Stimulated activated CD4-positive, alpha-beta T cell treated with anti-CD3 and anti-CD28 coated beads, Interleukin-2, amount 100 ng/mL, for 48 hours (primary cell): ENCODE measurements around the gene HOXC9.

Experiments used
- DNase-seq, 2 donors: peaks; one replicate each; pipeline ENCODE4 v3.0.0-alpha.2; 2020

HOXC9 gene

DNA sequence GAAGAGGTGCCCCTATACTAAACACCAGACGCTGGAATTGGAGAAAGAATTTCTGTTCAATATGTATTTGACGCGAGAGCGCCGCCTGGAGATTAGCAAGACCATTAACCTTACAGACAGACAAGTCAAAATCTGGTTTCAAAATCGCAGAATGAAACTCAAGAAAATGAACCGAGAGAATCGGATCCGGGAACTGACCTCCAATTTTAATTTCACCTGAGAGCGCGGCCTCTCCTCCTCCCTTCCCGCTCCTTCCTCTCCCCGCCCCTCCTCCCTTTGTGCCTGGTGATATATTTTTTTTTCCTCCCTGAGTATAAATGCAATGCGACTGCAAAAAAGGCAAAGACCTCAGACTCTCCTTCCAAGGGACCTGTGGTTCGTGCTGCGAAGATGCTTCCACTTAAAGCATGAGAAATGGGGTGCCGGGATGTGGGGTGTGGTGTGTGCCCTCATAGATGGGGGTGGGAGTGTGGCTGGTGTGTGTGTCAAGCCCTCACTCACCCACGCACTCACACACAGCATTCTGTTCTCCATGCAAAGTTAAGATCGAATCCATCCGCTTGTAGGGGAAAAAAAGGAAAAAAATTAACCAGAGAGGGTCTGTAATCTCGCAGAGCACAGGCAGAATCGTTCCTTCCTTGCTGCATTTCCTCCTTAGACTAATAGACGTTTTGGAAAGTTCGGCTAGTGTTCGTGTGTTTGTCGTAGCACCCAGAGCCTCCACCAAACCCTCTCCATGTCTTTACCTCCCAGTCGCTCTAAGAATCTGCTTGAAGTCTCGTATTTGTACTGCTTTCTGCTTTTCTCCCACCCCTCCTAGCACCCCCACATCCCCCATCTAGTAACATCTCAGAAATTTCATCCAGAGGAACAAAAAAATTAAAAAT lies 10.5 kb upstream of the HOXC9 start:
- DNase-seq, result no peak

DNA sequence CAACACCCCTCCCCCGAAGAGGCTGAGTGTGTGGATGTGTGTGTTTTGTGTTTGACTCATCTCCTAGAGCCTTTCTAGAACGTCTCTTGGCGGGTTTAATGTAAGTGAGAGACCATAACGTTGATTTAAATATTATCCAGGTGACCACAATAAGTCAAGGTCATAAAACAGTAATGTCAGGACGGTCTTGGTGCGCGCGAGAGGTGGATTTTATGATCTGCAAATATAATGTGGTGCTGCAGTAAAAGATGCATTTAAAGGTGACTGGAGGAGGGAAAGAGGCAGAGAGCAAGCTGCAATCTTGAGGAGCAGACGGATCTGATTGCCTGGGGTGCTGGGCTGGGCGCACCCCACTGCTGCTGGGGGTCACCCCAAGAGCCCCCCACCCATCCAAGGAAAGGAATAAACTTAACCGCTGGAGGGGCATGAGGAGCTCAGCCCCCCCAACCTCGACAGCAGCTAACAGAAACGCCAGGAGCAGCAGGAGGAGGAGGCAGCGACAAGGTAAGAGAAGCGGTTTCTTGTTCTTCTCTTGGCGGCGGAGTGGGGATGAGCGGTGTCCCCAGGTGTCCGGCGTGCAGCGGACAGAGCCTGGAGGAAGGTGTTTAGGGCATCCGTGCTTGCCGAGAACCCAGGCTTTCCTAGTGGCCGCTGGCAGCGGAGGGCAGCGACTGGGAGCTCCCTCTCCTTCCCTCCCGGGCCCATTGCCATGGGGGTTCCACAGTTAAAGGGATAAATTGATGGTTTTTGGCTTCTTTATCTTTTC lies 9.5 kb upstream of the HOXC9 start:
- no peak for DNase-seq

DNA sequence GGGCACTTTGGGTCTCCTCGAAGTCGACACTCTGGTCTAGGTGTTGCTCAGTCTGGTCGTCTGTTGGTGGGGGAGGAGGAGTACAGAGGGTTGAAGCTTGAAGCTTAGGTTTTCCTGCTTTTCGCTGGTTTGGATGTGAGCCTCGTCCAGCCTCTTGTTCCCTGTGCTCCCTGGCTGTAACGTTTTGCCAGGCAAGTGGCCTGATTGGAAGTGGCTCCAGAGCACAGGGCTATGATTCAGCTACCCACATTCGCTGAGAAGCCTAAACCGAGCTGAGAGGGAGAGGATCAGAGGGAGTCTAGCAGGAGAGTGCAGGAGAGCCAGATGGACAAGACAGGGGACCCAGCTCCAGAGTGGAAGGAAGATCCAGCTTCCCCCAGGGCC lies 8.9 kb upstream of the HOXC9 start:
- no peak for DNase-seq

DNA sequence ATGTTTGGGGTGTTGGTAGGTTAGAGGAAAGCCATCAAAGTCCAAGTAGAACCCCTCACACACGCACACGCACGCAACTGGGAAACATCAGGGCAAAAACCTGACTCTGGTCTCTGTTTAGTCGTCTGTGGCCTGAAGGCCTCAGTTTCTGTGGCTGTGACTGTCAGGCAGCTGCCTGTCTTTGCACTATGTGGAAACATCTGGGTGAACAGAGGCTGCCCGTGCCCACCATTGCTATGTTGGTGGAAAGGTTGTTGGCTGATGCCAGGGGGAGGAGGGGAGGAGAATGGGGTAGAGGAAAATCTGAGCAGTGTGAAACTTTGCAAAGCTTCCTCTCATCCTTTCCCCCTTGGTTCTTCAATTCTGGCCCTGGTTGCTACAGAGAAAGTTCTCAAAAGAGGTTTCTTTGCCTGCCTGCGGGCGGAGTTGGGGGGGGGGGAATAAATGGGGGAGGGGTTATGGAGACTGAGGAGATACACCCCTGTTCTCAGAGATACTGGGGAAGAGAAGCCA lies 7.5 kb upstream of the HOXC9 start:
- DNase-seq, result no peak

DNA sequence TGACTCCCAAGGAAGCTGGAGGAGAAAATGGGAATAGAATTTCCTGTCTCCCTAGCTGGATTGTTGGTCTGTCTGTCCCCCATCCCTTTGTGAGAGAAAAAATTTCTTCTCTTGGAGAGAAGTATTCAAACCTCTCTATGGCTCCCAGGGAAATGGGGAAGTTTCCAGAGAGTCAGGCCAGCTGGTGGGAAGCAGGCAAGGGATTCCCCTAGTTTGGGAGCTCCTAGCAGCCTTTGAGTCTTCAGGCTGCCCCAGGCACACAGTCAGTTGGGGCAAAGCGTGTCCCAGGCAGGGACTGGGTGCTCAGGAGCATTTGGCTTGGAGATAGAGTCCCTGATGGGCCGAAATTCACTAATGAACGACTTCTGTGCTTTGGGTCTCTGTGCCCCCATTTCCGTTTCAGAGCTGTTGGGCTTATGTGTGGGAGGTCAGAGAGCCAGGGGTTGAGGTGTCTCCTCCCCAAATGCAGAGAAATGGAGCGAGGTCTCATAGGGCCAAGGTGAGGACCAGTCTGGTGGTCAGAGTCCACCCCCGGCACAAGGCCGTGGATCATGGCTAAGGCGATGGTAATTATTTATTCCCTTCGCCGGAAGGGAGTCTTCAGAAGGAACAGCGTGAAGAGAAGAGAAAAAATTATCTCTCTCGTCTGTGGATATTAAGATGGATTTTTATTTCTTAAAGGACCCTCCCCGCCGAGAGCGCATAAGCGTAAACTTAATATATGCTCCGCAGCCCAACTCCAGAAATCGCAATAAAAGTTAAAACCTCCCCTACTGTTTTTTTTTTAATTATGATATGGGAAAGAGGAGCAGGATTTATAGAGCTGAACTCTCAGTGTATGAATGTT lies 6.6 kb upstream of the HOXC9 start:
- DNase-seq, result no peak

DNA sequence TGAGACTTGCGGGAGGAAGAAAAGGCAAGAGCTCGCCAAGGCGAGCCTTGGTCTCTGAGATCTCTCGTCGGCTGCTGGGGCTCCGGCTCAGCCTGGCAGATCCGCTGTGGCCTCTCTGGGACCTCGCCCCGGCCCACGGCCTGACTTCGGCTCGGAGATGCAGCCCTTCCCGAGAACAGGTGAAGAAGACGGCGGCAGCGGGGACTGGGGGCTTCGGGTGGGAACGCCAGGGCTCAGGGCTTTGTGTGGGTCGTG lies 6.0 kb upstream of the HOXC9 start:
- no peak for DNase-seq

DNA sequence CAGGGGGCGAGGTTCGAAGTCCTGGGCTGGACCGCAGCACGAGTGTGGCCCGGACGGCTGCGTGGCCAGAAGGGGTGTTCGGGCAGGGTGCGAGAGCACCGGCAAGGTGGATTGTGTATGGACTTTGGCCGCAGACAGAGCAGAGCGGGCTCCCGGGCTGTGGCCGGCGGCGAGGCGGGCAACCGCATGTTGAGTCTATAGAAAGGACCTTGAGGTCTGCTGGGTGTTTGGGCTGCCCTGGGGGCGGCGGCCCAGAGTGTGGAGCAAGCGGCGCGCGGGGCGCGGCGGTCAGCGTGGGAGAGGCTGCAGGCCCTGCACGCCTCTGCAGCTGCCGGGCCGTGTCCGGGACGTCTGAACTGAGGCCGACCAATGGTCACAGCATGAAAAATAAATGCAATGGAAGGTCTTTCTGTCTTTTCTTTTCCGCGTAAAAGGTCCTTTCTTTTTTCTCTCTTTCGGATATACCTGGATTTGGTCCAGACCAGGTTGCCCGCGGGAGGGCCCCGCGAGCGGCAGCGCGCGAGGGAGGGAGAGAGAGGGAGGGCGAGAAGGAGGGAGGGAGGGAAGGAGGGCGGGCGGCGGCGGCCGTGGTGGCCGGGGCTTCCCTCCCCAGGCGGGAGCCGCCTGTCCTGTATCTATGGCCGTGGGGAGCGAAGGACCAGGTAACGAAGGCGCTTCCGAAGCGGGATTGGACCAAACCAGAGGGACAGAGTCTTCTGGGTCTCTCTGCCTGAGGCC lies 5.5 kb upstream of the HOXC9 start:
- no peak for DNase-seq

DNA sequence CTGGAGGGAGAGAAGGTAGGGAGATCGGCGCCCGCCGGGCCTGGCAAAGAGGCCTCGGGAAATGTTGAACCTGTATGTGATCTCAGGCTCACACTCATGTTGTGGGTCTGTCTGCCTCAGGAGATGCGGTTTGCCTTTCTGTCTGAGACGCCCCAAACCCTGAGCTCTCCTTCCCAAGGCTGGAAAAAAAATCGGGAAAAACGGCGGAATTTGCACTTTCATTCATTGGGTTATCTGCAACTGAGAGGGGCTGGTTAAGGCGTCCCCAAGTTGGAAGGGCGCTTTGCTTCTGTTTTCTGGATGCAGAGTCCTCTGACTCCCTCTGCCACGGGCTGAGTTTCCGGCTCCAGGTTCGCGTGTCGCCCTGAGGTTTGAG lies 5.0 kb upstream of the HOXC9 start:
- DNase-seq, result no peak

DNA sequence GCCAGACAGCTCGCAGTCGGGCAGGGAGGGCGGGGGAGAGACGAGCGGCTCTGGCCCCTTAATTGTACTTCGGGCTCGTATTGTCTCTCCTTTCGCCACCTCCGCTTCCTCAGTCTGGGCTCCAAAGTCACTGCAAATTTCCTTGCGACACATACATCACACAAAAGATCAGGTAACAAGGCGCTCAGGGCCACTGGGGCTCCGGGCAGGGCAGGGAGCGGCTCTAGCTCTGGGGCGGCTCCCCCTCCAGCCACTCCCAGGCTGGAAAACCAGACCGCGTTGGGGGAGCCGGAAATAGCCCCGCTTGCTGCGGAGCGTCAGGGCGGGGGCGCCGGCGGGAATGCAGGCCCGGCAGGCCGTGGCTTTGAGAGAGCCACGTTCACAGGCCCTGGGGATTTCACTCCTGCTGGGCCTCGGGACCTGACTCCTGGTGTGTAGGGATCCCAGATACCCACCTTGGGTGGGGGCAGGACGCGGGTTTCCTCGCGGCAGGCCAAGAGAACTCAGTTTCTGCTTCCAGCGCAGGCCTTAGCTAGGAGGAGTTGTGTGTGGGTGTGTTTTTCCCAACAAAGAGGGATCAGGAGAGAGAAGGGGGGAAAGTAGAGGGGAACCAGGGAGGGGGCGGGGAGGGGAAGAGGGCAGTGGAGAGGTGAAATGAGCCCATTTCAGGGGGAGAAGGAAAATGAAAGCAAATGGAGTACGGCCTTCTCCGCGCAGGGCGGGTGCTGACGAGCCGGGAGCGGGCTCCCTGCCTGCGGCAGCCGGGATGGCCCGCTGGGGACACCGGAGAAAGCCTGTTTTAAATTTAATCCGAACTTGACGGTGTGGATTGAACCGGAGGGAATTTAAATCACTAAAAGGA lies 4.4 kb upstream of the HOXC9 start:
- DNase-seq, result no peak

DNA sequence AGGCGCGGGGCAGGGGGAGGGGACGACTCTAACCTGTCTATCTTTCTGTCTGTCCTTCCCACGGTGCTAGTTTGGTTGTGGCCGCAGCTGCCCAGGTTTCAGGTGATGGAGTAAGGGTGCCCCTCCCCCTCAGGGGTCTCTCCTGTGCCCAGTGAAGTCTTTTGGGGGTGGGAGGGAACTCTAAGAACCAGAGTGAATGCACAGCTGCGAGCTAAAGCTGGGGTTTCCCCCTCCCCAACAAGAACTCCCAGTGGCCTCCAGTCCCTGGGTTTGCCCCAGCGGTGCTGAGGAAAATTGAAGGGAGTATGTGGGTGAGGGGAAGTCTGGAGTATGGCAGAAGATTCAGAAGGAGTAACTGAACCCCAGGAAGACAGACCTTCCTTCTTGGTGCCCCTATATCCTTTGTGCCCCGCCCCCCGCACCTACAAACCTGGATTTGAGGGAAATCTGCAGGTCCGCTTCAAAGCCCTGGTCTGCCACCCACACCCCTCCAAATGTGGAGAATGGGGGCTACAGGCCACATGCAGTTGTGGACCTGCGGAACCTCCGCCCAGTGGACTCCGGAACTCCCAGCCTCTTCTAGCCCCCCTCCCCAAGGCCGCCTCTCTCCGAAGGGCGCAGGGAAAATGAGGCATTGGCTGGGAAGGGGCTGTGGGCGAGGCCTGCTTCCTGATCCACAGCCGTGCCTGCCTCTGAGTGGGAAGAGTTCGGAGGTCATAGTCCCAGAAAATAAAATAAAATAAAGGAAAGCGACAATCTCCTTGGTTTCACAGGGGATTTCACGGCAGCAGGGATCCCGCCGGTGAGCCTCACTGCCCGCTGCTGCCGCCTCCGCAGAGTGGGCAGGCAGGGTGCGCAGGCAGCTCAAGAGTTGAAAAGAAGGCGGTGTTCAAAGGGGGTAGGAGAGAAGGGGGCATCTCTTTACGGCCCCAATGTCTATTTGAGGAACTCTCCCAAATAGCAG lies 3.4 kb upstream of the HOXC9 start:
- no peak for DNase-seq

DNA sequence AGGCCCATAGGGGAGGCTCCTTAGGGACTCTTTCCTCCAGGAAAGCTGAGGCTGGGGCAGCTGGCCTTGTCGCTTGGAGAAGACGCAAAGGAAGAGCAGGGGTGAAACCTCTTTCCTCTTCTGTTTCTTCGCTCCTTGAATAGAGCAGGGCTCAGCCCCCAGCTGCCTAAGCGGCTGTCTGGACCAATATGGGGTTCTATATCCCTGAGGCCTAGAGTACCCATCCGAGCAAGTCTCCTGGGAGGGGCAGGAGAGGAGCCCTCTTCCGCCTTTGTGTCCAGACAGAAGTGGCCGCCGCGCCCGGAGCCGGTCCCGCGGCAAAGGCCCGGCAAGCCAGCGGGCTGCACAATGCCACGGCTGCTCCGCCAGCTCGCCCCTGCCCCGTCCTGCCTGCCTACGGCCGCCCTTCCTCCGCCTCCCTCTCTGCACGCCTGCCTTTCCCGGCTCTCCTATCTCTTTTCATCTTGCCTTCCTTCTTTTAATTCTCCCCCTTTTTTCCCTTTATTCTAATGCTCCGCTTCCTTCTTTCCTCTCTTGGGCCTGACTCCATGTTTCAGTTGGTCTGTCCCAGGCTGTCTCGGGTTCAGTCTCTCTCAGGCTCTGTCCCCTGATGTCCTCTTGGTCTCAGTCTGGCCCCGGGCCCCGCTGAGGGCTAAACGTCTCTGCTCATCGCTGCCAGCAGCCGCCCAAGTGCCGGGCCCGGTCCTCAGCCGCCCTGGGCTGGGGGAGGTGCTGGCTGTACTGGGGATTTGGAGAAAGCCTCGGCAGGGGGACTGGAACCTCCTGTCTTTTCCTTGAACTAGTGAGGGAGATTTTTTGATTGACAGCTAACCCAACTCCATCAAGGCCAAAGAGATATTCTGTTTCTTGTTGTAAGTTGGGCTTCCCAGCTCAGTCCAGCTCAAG lies 2.5 kb upstream of the HOXC9 start:
- no peak for DNase-seq

DNA sequence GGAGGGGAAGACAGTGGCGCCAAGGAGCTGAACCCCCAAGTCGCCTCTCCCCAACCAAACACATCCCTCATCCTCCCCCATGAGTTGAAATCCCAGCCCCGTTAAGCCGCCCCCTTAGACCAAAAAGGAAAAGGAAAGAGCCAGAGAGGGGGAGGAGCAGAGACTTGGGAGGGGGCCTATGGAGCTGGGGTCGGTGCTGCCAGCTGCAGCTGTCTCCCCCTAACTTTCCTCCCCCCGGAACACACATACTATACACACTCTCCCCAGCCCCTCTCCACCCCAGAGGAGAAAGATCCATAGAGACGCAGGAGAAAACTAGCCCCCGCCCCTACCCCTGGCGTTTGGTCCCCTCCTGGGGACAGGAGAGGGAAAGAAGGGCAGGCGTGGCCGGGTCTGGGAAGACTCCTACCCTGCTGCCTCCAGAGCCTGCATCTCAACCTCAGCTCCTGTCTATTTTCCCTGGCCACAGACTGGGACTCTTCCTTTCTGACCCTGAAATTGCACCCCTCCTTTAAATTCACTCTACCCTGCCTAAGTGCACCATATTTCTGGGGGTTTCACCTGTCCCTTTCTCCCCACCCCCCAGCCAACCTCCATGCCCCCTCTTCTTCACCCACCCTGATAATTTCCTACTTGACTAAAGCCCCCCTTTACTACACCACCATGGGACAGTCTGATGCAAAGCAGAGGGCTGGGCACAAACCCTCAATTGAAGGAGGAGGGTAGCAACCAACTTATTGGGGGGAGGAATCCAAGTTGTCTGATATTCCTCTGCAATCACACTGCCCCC lies 1.7 kb upstream of the HOXC9 start:
- no peak for DNase-seq

DNA sequence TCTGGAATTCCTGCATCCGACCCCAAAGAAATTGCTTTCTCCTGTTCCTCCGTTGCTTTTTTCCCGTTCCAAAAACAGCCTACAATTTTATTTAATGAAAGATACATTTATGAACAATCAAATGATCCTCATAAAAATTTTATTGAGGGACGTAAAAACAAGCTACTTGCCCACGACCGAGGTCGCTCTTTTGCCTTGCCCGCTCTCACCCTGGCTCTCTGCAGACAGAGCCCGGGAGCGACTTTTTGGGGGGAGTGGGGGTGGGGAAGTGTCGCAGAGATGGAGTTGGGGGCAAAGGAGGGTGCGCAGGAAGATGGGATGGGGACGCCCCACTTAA lies 1.1 kb upstream of the HOXC9 start:
- no peak for DNase-seq

DNA sequence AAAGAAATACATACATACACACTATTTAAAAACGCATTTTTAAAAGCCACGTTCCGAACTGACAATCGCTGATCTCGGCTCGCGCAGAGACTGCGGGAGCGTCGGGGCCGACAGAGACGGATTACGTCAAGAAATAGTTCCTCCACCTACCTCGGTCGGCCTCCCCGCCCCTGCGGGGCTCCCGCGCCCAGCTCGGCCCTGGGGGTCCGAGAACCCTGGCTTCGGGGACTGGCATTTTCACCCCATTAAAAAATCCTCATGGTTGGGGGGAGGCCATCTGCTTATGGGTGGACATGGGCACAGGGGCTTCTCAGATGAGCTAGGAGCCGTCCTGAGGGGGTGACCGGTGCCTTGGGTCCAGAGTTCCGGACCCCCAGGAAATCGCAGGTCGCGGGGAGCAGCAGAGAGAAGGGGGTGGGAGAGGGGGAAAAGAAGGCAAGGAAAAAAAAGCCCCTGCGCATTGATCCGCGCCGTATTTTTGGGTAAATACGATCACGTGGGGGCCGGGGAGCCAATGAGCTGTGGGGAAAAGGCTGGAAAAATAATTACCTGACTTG lies 324 bp upstream of the HOXC9 start:
- DNase-seq, result no peak

DNA sequence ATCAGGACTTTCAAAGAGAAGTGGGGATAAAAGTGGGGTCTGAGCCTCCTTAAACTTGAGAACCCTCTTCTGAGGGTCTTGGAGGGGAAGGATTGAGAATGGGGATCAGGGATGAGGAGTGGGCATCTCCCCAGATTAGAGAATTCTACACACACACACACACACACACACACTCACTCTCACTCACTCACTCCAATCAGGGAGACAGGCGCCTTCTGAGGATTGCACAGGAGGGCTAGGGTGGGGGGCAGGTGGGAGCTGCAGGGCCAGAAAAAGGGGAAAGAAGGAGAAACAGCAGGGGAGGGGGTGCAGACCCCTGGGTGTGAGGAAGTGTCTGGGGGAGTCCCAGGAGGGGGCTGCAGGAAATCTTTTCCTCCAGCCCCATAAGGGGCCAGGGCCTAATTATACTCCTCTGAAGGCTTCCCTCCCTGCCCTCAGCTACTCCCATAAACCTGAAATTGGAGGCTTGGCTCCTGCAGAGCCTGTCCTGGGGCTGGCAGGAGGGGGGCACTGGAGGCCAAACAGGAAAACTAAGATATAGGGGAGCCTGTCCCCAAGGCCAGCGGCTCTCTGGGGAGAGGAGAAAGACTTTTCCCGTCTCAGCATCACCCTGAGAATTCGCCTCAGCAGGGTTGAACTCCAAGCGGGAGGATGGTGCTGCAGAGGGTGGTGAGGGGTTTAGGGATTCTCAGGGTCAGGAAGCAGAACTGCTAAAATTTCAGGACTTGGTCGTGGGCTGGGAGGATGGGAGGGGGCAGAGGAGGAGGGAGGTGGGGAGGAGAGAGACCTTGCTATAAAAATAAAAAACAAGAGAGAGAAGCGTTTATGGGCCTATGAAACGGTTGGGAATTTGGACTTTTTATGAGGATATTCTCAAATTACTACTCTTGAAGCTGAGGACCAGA lies 1.6 kb downstream of the HOXC9 start:
- no peak for DNase-seq

DNA sequence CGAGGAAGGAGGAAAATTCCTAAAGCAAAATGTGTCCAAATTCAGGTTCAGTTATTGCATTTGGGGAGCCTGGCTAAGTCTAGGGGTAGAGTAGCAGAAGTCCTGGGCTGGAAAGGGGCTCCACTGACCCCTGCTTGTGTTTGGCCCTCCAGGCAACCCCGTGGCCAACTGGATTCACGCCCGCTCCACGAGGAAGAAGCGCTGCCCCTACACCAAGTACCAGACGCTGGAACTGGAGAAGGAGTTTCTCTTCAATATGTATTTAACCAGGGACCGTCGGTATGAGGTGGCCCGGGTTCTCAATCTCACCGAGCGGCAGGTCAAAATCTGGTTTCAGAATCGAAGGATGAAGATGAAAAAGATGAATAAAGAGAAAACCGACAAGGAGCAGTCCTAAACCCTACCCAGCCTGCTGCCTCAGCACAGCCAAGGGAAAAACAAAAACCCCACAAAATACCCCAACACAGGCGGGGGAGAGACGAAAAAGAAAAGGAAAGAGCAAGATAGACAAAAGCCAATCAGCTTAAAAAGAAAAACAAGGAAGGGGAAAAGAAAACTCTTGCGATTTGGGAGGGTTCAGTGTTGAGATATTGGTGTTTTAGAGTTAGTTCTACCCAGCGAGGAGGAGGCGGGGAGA lies 2.4 kb downstream of the HOXC9 start:
- no peak for DNase-seq

DNA sequence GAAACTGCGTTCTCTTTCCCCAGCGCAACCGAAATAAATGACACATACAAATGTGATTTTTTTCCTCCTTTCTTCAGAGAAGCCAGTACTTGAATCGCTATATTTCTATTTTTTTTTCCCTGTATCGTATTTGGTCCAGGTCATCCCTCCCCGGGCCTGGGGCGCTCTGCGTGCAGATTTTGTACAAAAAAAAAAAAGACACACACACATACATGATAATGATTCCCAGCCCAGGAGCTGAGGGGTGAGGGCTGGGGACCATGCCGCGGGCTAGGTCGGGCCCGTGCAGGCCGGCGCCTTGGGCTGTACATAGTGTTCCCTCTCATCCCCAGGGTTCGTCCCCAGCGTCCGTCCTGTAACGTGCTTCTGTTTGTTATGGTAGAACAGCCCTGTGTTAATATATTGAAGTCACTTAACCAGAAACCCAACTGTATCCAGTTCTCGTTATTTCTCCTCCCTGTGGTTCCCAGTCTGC lies 3.0 kb downstream of the HOXC9 start:
- no peak for DNase-seq
